HG03457 (cell line): ENCODE data around the gene PASK.

ENCODE experiments used
- ATAC-seq: cut with Tn5 transposase; IDR thresholded peaks from one replicate; pipeline ENCODE4 v1.9.1; 2021; ENCODE audit warnings: moderate number of reproducible peaks; ENCODE audit not compliant: unreplicated experiment

Gene PASK

DNA sequence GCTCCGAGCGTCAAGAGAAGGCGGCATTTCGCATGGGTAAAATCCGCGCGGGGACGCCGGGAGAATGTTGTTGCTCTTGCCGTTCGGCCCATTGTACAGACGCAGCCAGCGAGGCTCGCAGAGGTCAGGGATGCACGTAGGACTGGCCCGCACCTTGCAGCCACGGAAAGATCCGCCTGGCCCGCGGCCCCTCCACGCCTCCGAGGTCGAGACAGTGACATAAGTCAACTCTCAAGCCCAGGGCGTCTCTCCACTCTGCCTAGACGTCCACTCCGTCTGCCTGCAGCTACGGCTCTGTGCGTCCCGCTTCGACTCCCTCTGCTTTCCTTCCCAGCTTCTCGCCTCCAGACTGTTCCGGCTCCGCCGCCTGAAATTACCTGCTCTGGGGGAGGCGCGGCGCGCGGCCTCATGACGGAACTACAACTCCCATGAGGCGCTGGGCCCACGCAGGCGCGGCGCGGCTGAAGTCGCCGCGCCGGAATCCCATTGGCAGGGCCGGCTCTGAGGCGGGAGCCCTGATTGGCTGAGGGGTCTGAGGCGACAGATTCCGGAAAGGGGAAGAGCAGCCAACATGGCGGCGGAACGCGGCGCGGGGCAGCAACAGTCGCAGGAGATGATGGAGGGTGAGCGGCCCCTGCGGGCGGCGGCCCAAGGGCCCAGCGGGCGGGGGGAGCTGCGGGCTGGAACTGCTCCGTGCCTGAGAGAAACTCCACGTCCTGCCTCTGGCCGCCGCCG, 820 bp upstream of the PASK start, which contains the start of gene PPP1R7:
Gene PPP1R7 (plus strand): TSS at position 543 of the 735 bp plus-strand sequence. CDS start 29 bp downstream, at position 572.
- peak; percentile 62 for ATAC-seq

DNA sequence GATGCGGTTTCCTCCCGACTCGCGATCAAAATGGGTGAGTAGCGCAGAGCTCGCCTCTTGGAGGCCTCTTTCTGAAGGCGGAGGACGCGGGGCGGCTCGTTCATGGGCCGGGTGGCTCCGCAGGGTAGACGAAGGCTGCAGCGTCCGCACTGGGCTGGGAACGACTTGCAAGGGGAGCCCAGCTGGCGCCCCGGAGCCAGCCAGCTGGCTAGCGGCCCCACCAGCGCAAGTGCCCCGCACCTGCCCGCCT, 328 bp upstream of the PASK start:
- ATAC-seq, result peak; percentile 3

DNA sequence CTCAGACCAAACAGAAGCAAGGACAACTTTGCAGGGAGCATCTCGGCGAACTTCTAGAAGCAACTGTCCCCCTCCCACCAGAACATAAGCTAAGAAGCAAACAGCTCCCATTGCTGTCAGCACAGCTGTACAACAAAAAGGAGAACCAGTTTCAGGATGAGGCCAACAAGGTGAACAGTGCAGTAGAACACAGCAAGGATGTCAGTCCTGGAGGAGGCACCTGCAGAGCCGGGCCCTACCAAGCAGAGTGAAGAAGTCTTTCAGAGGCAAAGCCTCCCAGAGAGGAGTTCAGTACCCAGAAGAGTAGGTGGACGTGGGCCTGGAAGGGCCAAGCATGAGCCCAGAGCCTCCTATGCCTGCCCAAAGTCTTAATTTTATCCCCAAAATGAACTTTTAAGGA, 1.0 kb downstream of the PASK start:
- ATAC-seq, result no peak

DNA sequence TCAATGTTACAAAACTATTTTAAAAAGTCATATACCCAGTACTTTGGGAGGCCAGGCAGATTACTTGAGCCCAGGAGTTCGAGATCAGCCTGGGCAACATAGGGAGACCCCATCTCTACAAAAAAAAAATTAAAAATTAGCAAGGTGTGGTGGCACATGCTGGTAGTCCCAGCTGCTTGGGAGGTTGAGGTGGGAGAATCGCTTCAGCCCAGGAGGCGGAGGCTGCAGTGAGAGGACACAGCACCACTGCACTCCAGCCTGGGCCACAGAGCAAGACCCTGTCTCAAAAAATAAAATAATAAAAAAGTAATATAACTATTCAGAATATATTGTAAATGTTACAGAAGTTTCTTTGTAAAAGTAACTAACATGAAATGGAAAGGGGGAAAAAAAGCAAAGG, 1.9 kb downstream of the PASK start:
- no peak for ATAC-seq

DNA sequence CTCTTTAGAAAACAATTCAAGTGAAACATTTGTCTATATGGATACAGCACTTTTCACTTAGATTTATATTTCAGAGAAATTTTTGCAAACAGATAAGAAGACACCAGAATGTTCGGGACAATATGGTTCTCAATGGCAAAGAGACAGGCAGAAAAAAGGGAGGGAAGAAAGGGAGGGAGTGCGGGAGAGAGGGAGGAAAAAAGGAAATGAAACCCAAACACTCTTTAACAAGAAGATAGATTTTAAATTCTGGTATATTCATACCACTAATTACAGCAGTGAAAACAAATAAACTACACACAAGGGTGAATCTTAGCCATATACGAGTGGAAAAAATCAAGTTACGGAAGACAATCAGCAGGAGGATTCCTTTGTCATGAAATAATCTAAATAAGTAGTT, 3.0 kb downstream of the PASK start:
- ATAC-seq, result no peak

DNA sequence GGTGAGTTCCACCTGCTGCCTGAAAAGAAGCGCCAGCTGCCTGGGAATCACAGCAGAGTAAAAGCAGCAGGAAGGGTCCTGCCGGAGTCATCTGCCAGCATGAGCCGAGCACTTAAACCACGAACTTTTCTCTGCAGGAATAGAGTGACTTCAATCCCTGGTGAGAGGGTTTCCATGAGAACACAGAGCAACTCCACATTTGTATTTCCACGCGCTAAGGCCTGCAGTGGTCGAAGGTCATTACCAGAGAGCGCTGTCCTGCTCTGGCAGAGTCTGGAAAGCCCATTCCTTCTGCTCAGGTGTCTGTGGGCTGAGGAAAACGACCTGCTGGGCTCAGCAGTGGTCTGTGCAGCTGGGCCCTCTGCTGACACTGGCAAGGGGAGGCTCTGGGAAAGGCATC, 6.7 kb downstream of the PASK start:
- ATAC-seq, result no peak

DNA sequence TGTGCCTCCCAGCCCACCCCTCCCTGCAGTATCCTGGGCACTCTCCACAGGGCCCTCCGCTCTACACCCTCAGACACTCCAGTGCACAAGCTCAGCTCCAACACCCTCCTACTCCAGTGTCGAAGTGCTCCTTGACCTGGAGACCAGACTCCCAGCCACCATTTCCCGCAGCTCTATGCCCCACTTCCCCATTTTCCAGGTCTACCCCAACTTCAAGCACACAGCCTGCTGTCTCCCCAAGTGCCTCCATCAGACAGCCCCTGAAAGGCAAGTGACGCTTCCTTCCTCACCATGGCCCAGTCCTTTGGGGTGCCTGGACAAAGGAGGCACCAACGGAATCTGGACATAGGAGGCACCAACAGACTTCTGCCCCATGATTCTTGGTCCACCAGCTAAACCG, 7.2 kb downstream of the PASK start:
- no peak for ATAC-seq

DNA sequence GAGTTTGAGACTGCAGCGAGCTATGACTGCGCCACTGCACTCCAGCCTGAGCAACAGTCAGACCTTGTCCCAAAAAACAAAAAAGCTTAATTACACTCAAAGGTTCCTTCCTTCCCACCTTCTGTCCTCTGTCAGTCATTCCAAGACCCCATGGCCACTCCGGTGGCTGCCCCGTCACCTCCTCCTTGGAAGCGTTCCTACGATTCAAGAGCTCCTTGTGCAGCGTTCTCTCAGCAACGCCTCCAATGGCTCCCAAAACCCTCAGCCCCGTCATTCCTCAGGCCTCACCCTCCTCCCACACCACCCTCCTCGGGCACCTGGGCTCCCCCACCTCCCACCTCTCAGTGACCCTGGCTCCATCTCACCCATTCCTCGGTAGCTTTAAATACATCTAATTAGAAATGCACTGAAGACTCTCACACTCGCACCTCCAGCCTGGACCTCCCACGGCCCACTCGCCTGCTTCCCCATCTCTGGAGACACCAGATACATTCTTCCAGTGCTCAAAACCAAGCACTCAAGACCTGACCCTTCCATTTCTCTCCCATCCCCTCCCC, 8.0 kb downstream of the PASK start:
- ATAC-seq, result no peak

DNA sequence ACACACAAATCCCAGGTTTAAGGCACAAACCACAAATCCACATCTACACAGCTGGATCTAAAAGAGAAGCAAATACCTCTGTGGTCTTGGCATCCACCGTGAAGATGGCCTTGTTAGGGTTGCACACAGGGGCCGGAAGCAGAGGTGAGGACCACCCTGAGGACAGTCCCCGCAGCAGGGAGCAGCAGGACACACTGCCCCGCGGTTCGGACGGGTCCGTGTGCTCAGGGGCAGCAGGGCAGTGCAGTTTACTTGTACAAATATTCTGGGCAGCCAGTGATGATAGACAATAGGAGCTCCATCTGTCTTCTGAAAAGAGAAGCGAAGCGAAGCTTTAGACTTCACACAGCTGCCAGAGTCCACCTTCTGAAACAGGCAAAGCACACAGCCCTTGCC, 8.8 kb downstream of the PASK start:
- no peak for ATAC-seq

DNA sequence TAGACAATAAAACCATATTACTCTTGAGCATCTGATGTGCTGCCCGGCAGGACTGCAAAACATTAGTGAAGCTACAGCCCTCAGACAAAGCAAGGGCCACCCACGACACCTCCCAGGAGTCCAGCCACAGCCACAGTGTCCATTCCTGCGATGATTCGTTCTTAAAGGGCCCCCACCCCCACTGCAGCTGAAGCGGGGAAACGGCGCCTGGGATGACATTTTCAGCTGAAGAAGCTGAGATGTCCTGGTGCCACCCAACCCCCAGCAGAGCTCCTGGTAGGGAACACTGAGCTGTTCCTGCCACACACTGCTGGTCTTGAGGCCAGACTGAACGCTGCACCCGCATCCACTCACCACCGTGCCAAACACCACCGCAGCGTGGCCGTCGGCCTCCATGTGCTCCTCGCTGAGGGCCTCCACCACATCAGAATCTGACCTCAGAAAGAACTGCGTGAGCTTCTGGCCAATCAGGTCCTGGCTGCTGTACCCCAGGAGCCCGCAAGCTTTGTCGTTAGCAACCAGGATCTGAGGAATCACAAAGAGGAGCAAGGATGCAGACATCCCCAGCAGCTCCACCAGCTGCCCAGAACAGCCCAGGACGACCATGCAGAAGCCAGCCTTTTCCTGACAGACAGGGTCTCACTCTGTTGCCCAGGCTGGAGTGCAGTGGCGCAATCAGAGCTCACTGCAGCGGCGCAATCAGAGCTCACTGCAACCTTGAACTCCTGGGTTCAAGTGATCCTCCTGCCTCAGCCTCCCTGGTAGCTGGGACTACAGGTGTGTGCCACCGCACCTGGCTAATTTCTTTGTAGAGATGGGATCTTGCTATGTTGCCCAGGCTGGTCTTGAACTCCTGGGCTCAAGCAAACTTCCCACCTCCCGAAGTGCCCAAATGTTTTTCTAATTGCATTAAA, 9.5 kb downstream of the PASK start:
- no peak for ATAC-seq

DNA sequence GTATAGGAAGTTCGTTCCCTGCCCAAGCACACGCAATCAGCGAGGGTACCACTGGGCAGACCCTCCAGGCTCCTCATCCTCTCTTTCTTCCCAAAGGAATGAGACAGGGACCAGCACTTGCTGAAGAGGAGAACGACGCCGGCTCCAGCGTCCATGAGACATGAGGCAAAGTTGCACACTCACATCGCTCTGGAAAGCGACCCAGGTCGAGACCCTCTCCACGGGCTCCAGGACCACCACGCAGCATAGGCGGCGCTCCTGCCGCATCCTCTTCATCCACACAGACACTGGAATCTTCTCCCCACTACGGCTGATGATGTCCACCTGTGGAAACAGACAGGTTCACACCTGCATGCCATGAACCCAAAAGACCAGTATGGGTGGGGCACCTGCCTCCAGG, 10.8 kb downstream of the PASK start:
- ATAC-seq, result no peak

DNA sequence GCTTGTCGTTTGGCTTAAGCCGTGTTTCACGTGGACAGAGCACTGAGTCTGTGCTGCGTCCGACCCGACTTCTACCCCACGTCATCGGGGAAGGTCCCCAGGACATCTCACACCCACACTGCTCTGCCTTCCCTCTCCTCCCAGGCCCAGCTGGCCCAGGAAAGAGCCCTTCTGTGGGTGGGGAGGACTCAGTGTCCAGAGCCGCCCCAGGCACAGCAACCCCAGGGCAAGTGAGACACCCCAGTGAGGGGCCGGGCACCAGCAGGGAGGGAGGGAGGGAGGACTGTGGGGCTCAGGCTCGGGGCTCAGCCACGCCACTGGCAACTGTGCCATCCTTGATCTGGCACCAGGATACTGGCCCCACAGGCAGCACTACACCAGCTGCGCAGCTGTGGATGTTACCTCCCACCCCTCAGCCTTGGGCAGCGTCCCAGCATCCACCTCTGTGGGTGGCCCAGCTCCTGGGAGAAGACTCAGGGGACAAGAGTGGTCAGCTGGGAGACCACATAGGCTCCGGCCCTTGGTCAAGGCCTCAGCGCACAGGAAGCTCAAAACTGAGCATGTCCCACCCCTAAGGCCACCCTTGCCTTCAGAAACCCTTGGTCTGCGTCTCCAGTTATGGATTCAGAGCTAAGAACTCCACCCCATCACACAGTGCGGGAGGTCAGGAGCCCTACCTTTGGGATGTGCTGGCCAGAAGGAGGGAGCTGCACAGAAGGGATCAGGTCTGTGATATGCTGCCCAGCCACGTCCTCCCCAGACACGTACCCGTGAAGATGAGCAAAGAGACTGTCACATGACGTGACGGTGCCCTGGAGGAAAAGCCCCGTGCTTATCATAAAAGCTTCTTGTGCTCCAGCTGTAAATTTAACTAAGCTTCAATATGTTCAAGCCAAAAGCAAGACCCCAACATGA, 11.7 kb downstream of the PASK start:
- ATAC-seq, result no peak

DNA sequence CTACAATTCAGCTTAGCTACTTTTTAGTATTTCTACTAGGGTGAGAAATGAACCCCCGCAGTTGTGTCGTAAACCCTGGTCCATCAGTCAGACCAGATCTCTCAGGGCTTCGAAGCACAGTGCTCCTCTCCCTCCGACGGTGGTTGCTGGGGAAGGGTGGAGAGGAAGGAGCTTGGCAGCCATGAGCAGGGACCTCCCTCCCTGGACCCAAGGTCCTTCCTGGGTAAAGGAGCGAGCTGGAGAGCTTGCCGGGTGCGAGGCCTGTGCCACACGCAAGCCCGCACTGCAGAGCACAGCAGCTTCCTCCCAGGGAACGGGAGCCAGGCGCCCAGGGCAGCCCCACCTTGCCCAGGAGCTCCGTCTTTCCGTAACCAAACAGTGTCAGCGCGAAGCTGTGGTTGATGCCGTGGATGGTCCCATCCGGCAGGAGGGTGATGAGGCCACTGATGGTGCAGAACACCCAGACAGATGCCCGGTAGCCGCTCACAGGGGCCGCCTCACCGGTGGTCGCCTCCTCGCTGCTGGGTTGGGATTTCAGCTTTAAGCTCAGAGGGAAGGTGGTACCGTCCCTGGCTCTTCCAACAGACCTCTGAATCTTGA, 12.5 kb downstream of the PASK start:
- ATAC-seq, result no peak

DNA sequence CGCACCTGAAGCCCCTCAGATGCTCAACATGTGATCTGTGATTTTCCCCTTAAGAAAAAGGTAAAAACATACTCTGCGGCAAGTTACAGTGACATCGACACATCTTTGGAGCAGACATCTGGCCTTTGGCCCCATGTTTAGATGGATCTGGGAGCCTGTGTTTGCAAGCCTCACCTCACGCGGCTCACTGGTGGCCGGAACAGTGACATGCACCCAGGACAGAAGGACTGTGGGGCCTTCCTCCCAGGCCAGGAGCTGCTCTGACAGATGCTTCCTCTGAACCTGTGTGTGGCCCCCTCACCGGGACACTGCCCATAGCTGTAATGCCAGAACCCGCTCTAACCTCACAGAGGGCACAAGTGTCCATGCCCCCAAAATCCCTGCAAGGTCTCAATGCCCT, 13.1 kb downstream of the PASK start:
- ATAC-seq, result no peak

DNA sequence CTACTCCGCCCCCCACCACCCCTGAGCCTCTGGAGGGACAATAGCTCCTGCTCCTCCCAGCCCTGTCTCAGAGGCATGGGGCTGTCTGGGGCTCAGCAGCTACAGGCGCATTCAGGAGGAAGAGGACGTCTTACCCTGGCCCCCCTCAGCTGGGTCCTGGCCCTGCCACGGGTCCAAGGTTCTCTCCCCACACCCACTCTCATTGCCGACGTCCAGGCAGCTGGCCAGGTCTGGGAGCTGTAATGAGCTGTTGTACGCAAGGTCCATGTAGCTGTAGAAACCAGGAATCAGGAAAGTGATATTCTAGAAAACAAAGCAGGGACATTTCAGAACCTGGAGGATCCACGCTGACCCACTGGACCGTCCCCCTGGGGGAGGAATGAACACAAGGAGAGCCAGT, 13.5 kb downstream of the PASK start:
- no peak for ATAC-seq

DNA sequence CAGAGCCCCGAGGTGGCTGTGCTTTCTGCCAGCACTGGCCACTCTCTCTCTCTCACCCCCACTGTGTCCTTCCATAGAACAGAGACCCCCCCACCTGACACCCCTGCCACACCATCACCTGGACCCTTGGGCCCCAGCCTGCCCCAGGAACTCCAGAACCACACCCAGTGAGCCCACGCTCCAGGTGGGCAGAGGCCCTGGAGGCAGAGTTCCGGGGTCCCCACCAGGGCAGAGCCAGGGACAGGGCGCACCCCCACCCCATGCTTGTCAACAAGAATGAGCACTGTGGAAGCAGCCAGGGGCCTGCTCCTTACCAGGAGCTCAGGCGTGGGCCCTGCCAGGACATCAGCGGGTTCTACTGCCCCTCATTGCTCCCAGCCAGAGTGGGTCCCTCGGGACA, 14.6 kb downstream of the PASK start:
- ATAC-seq, result no peak

DNA sequence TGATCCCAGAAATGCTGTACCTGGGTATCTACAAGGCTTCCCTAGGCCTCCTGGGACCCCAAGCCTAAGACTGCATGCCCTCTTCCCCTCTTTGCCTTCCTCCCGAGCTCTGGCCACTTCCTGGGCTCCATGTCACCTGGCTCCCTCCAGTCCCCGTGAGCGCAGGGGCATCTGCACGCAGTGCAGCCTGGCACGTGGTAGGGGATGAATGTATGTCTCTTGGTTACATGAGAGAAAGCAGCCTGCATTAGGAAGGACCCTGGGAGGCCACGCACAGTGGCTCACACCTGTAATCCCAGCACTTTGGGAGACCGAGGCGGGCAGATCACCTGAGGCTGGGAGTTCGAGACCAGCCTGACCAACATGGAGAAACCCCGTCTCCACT, 15.8 kb downstream of the PASK start:
- ATAC-seq, result no peak

DNA sequence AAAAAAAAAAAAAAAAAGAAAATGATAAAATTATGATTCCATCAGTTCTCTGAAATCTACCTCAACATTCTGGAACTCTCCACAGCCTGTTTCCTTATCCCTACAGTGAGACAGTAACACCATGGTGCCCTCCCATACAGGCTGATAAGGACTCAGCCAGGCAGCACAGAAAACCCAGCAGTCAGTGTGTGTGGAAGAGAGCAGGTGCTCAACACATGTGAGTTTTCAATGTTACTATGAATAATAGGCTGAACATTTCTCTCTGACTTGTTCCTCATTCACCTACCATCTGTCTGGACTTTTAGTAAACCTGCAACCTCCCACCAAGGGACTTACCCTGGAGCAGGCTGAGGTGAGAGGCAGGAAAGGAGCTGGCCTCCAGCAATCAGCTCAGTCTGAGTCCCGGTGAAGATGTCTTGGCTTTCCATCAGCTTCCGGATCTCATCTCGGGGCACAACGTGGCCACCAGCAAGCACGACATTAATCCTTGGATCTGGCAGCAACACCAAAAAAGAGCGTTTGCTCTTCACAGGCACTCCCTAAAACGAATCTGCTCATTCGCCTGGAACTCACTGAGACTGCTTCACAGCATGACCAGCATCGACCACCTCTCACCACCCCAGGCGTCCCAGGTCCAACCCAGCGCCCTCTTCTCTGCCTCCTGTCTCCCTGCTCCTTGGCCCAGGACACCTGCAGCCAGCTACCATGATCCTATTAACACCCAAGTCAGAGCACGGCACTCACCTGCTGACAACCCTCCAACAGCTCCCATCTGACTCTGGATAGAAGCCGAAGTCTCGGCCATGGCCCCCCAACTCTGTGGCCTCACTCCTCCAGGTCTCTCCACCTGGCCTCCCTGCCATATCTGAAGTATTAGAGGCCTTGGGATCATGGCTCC, 16.5 kb downstream of the PASK start:
- no peak for ATAC-seq

DNA sequence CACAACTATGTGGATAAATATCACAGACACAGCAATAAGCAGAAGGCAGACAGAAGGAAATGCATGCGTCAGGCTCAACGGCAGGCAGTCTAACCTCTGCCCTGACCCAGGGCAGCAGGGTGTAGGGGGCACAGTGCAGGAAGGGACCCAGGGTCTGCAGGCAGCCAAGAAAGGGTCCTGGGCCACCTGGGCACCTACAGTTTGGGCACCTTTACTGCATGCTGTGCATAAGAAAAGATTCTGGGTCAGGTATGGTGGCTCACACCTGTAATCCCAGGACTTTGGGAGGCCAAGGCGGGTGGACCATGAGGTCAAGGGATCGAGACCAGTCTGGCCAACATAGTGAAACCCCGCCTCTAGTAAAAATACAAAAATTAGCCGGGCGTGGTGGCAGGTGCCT, 17.7 kb downstream of the PASK start:
- ATAC-seq, result no peak

DNA sequence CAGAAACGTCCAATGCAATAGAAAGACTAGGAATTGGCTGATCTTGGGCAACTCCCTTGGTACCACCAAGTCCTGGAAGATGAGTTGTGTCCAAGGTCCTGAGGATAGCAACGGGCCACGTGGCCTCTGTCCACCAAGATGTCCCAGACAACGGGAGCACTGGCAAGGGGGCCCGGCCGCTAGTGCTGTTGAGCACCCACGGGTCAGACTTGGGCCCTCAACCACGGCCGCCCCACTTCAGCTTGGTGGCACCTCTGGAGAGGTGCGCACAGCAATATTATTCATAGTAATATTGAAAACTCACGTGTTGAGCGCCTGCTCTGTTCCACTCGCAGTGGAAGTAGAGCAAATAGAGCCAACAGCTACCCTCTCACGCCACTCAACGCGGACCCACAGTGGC, 19.0 kb downstream of the PASK start:
- ATAC-seq, result no peak
